GM19452 (cell line): ENCODE data around the gene TIGD6.

ENCODE experiments used
- ATAC-seq: cut with Tn5 transposase; IDR thresholded peaks from one replicate; pipeline ENCODE4 v1.9.1; 2021; ENCODE audit not compliant: unreplicated experiment

The TIGD6 gene

GRCh38 chr5:150017226-150018005 lies 17.0 kb upstream of the TIGD6 start:
- no peak for ATAC-seq

GRCh38 chr5:150016537-150016936 lies 16.1 kb upstream of the TIGD6 start:
- no peak for ATAC-seq

GRCh38 chr5:150015415-150015814 lies 15.0 kb upstream of the TIGD6 start:
- no peak for ATAC-seq

- ATAC-seq = no peak
These were observed 14.0 kb upstream of the TIGD6 start for GRCh38 chr5:150014456-150014855.

- ATAC-seq = no peak
These were observed 13.5 kb upstream of the TIGD6 start for GRCh38 chr5:150013931-150014330.

- no peak for ATAC-seq
These were observed 9.4 kb upstream of the TIGD6 start for GRCh38 chr5:150009671-150010387.

GRCh38 chr5:150007050-150007449 lies 6.6 kb upstream of the TIGD6 start:
- no peak for ATAC-seq

- ATAC-seq = no peak
These were observed 5.9 kb upstream of the TIGD6 start for GRCh38 chr5:150006318-150006717.

GRCh38 chr5:150001660-150002486 lies 1.4 kb upstream of the TIGD6 start:
- ATAC-seq = peak; percentile 57

- peak; percentile 1 for ATAC-seq
These were observed 671 bp upstream of the TIGD6 start for GRCh38 chr5:150000990-150001659.

- ATAC-seq = no peak
These were observed 593 bp downstream of the TIGD6 start for GRCh38 chr5:149999866-150000255.

- no peak for ATAC-seq
These were observed 1.1 kb downstream of the TIGD6 start for GRCh38 chr5:149999359-149999758.

GRCh38 chr5:149998281-149998680 lies 2.2 kb downstream of the TIGD6 start:
- no peak for ATAC-seq

GRCh38 chr5:149996205-149996890 lies 4.1 kb downstream of the TIGD6 start:
- ATAC-seq = no peak

GRCh38 chr5:149995385-149996204 lies 4.9 kb downstream of the TIGD6 start:
- ATAC-seq = no peak

- no peak for ATAC-seq
These were observed 7.0 kb downstream of the TIGD6 start for GRCh38 chr5:149993471-149993870.

GRCh38 chr5:149990518-149991376 lies 9.7 kb downstream of the TIGD6 start:
- ATAC-seq = peak; percentile 72

- no peak for ATAC-seq
These were observed 12.3 kb downstream of the TIGD6 start for GRCh38 chr5:149988126-149988525.

GRCh38 chr5:149982505-149982904 lies 17.9 kb downstream of the TIGD6 start:
- no peak for ATAC-seq
